Activated CD4-positive, alpha-beta memory T cell treated with anti-CD3 and anti-CD28 coated beads for 36 hours (primary cell): ENCODE data around the gene LIPI. TPM values are rescaled to one million over a fixed set of nuclear protein-coding genes. Genes with fewer than 3 reads are reported as not detected.
"Not testable (repeated sequence)": the region's sequence is repeated elsewhere in the genome, so short reads cannot be mapped to it uniquely, and the experiment has no call there.

ENCODE experiments used
- CTCF ChIA-PET: fragments of 350-600 bp; sonication (Branson Sonifier 250); formaldehyde crosslinking; loops from one replicate; lab custom pipeline; 2021; ENCODE audit warnings: antibody characterized with exemption, inconsistent platforms; lab: Charles Lee
- POLR2A ChIA-PET: fragments of 350-600 bp; sonication (Branson Sonifier 250); formaldehyde crosslinking; loops from one replicate; lab custom pipeline; 2021; ENCODE audit warnings: antibody characterized with exemption; lab: Charles Lee
- DNase-seq: peaks from one replicate; pipeline ENCODE4 v3.0.0-alpha.2; 2020
- H3K27ac Mint-ChIP-seq: one replicate; pipeline ENCODE4 v1.8.0; 2021; ENCODE audit warnings: mixed read lengths
- H3K27me3 Mint-ChIP-seq: one replicate; pipeline ENCODE4 v1.8.0; 2021; ENCODE audit warnings: mixed read lengths
- H3K36me3 Mint-ChIP-seq: one replicate; pipeline ENCODE4 v1.8.0; 2021; ENCODE audit warnings: mixed read lengths
- H3K4me1 Mint-ChIP-seq: one replicate; pipeline ENCODE4 v1.8.0; 2021; ENCODE audit warnings: low read depth, mixed read lengths
- H3K4me3 Mint-ChIP-seq: one replicate; pipeline ENCODE4 v1.8.0; 2021; ENCODE audit warnings: mild to moderate bottlenecking, mixed read lengths
- H3K9me3 Mint-ChIP-seq: one replicate; pipeline ENCODE4 v1.8.0; 2021; ENCODE audit warnings: mixed read lengths
- intact Hi-C: fragments of 100-400 bp; cut with micrococcal nuclease; formaldehyde crosslinking; loops from one replicate; pipeline ENCODE4 v1.15.1; 2023
- total RNA-seq, 2 experiments: library from RNA; stranded (reverse); gene quantifications; one replicate each; pipeline ENCODE4 v1.2.3, GENCODE V29; 2021

Gene LIPI
- total RNA-seq, 2 experiments from 2014 or later: not detected

DNA sequence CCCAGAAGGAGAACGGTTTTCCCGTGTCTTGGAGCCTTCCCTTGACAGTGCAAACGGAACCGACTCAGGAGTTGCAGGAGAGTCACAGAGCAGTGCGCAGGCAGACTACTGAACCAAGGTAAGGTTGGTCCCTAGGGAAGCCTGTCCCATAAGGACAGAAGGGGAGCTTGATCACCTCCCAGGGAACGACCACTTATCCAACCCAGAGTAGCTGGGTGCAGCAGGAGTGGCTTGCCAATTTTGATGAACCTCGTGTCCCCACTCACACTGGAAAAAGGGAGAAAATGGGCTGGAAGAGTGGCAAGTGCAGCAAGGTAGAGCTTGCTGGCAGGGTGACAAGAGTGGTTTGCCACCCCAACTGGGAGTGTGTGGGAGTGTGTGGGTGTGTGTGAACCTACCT, 95.1 kb downstream of the LIPI start:
- Mint-ChIP-seq H3K4me3 (no peak overlapping the region), H3K4me1 (peaks cover 13% of the 10 kb centered on the region), H3K36me3 (no peaks in the 10 kb centered on the region), H3K9me3 (no peaks in the 10 kb centered on the region), H3K27me3 (no peaks in the 10 kb centered on the region), H3K27ac (no peak overlapping the region)
- DNase-seq: no peak
- CTCF ChIA-PET: no interaction called here
- POLR2A ChIA-PET: no interaction called here
- intact Hi-C loops: no loop called here

DNA sequence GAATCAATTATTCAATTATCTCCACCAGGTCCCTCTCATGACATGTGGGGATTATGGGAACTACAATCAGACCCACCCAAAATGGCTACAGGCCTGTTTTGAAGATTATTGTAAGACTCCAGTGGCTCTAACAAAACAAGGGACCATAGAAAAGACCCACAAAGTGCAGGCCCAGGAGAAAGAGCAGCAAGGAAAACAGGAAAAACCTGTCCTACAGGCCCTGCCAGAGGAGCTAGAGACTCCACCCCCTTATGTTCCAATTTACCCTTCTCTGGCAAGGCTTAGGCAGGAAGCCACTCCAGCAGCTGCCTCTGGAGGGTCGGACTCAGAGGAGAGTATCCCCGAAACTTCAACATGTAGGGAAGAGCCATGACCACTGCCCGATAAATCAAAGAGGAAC, 96.5 kb downstream of the LIPI start:
- Mint-ChIP-seq H3K27ac (no peak overlapping the region), H3K9me3 (no peaks in the 10 kb centered on the region), H3K4me3 (no peak overlapping the region), H3K36me3 (no peaks in the 10 kb centered on the region), H3K4me1 (peaks cover 6% of the 10 kb centered on the region), H3K27me3 (no peaks in the 10 kb centered on the region)
- intact Hi-C loops: no loop called here
- no peak for DNase-seq
- ChIA-PET CTCF (no interaction called here), POLR2A (no interaction called here)

DNA sequence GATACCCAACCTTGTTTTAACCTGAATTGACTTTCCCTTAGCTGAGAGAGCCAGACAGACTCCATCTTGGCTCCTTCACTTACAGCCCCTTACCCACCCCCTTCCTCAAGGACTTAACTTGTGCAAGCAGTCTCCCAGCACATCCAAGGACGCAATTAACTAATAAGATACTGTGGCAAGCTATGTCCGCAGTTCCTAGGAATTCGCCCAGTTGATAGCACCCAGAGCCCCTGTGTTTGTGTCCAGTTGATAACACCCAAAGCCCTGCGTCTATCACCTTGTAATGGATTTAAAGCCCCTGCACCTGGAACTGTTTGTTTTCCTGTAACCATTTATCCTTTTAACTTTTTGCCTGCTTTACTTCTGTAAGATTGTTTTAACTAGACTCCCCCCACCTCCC, 106.2 kb downstream of the LIPI start:
- intact Hi-C loops, H3K9me3 Mint-ChIP-seq, POLR2A ChIA-PET, H3K36me3 Mint-ChIP-seq, H3K4me3 Mint-ChIP-seq, H3K27me3 Mint-ChIP-seq, H3K4me1 Mint-ChIP-seq, H3K27ac Mint-ChIP-seq, DNase-seq: not testable (repeated sequence)
- CTCF ChIA-PET: interaction anchor here (2.0 kb wide), 1 partner anchor 15 kb away, joined by 4 read pairs; no protein-coding TSS in a partner anchor

DNA sequence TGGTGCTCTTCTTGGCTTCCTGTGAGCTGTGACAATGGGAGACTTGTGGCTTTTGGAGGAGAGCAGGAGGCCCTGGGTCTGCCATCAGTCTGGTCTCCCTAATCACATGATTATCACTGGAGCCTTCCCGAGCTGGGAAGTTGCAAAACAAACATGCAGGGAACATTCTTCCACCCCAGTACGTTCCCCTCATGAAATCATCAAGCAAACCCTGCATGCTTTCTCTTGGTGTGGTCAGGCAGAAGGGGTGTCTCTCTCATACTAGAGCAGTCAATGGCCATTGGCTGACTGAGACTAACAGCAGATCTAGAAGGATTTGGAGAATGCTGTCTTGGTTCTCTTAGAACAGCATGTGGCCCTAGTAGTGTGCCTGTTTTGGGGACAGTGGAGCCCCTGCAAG, 111.2 kb downstream of the LIPI start:
- peaks cover 8% of the 10 kb centered on the region for H3K36me3 Mint-ChIP-seq
- peaks cover 3% of the 10 kb centered on the region for H3K9me3 Mint-ChIP-seq
- no peak for DNase-seq
- CTCF ChIA-PET: no interaction called here
- intact Hi-C loops: no loop called here
- H3K27me3 Mint-ChIP-seq: no peaks in the 10 kb centered on the region
- POLR2A ChIA-PET: no interaction called here
- H3K4me1 Mint-ChIP-seq: peaks cover 2% of the 10 kb centered on the region
- H3K4me3 Mint-ChIP-seq: no peak overlapping the region
- no peak overlapping the region for H3K27ac Mint-ChIP-seq

DNA sequence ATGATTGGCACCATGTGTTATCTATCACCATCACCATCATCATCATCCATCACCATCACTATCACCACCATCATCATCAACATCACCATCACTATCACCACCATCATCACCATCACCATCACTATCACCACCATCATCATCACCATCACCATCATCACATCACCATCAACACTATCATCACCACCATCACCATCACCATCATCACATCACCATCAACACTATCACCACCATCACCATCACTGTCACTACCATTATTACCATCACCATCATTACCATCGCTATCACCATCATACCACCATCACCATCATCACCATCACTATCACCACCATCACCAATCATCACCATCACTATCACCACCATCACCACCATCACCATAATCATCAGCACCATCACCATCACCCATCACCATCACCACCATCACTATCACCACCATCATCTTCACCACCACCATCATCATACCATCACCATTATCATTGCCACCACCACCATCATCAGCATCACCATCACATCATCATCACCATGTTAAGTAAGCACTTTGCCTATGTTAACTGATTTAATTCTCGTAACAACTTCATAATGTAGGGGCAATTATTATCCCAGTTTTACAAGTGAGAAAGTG, 112.8 kb downstream of the LIPI start:
- Mint-ChIP-seq H3K4me1 (peaks cover 2% of the 10 kb centered on the region), H3K27ac (no peak overlapping the region), H3K27me3 (no peaks in the 10 kb centered on the region), H3K36me3 (peaks cover 8% of the 10 kb centered on the region), H3K4me3 (no peak overlapping the region), H3K9me3 (peaks cover 3% of the 10 kb centered on the region)
- ChIA-PET CTCF (no interaction called here), POLR2A (no interaction called here)
- intact Hi-C loops: no loop called here
- DNase-seq: no peak

DNA sequence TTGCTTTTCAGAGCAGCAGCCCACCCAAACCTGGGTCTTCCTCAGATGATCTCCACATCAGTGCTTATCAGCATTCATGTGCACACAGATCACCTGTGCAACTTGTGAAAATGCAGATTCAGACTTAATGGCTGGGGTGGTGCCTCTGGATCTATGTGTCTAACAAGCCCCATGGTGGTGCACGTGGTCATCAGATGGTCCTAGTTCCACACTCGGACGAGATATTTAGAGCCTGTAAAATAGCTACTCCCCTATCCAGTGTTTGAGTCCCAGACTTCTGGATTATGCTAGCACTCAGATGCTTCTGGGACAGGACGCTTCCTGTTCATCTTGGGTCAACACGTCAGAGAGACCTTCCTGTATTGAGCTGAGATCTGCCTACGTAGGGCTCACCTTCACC, 114.2 kb downstream of the LIPI start:
- Mint-ChIP-seq H3K4me3 (no peak overlapping the region), H3K9me3 (peaks cover 3% of the 10 kb centered on the region), H3K27ac (no peak overlapping the region), H3K27me3 (no peaks in the 10 kb centered on the region), H3K4me1 (no peaks in the 10 kb centered on the region), H3K36me3 (peaks cover 13% of the 10 kb centered on the region)
- DNase-seq: no peak
- ChIA-PET CTCF (no interaction called here), POLR2A (no interaction called here)
- intact Hi-C loops: no loop called here

DNA sequence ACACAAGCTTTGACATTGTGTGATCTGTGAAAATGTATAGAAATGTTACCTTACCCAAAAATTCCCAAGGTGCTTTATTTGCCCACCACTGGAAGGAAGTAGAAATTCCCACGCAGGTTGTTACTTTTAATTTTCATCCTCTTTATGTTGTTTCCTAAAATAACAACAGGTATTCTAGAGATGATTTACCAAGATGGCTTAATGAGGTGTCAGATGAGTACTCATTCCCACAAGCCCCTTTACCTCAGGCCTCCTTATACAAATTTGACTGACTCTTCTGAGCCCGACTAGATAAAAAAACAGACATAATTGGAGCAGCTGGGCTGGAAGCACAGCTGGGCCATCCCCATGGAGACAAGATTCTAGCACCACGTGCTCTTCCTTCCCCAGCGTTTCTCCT, 114.6 kb downstream of the LIPI start:
- Mint-ChIP-seq H3K4me3 (no peak overlapping the region), H3K27me3 (no peaks in the 10 kb centered on the region), H3K27ac (no peak overlapping the region), H3K36me3 (peaks cover 13% of the 10 kb centered on the region), H3K9me3 (peaks cover 3% of the 10 kb centered on the region), H3K4me1 (no peaks in the 10 kb centered on the region)
- DNase-seq: no peak
- CTCF ChIA-PET: no interaction called here
- POLR2A ChIA-PET: no interaction called here
- intact Hi-C loops: no loop called here

DNA sequence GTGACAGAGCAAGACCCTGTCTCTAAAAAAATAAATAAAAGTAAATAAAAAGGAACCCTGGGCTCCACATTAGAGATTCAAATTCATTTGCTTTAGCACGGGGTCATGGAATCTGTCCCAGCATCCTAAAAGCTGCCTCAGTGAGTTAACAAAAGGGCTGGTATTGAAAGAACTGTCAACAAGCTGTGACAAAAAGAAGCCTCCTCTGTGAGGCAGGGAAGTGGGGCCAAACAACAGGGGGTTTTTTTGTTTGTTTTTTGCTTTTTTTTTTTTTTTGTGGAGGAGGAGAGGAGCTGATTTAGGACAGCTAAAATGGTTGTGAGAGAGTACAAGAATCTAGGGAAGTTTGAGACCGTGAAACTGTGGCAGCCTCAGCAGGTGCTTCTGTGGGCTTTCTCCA, 115.7 kb downstream of the LIPI start:
- DNase-seq: no peak
- Mint-ChIP-seq H3K4me3 (no peak overlapping the region), H3K27ac (no peak overlapping the region), H3K27me3 (no peaks in the 10 kb centered on the region), H3K36me3 (peaks cover 13% of the 10 kb centered on the region), H3K9me3 (peaks cover 3% of the 10 kb centered on the region), H3K4me1 (no peaks in the 10 kb centered on the region)
- intact Hi-C loops: no loop called here
- CTCF ChIA-PET: no interaction called here
- POLR2A ChIA-PET: no interaction called here

DNA sequence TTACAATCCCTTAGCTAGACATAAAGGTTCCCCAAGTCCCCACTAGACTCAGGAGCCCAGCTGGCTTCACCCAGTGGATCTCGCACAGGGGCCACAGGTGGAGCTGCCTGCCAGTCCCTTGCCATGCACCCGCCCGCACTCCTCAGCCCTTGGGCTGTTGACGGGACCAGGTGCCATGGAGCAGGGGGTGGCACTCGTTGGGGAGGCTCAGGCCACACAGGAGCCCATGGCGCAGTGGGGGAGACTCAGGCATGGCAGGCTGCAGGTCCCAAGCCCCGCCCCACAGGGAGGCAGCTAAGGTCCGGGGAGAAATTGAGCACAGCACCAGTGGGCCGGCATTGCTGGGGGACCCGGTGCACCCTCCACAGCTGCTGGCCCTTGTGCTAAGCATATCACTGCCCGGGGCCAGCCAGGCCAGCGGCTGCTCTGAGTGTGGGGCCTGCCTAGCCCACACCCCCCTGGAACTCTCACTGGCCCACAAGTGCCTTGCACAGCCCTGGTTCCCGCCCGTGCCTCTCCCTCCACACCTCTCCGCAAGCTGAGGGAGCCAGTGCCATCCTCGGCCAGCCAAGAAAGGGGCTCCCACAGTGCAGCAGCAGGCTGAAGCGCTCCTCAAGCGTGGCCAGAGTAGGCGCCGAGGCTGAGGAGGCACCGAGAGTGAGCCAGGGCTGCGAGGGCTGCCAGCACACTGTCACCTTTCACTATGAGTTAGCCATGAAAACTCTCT, 117.8 kb downstream of the LIPI start:
- POLR2A ChIA-PET: no interaction called here
- intact Hi-C loops: no loop called here
- CTCF ChIA-PET: no interaction called here
- H3K4me3 Mint-ChIP-seq: no peak overlapping the region
- H3K9me3 Mint-ChIP-seq: peaks cover 3% of the 10 kb centered on the region
- DNase-seq: no peak
- no peaks in the 10 kb centered on the region for H3K27me3 Mint-ChIP-seq
- peaks cover 7% of the 10 kb centered on the region for H3K36me3 Mint-ChIP-seq
- H3K4me1 Mint-ChIP-seq: peaks cover 5% of the 10 kb centered on the region
- no peak overlapping the region for H3K27ac Mint-ChIP-seq

DNA sequence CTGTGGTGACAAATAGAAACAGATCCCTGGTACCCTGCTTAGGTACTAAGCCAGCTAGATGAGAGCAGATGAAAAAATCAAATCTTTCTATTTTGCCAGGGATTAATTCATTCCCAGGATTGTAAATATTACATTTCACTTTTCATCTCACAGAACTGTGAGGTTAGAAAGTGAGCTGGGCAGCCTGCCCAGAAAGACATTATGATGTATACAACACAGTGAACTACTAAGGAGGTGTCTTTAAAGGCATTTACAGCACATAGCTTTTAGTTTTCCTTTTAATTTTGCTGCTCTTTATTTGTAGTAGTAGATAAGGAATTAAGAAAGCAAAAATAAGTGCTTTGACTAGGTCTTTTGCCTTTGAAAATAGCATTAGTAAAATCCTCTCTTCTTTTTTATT, 120.6 kb downstream of the LIPI start:
- Mint-ChIP-seq H3K4me1 (peaks cover 15% of the 10 kb centered on the region), H3K27ac (peak overlapping the region; percentile 3)
- H3K9me3 Mint-ChIP-seq, H3K4me3 Mint-ChIP-seq, DNase-seq, intact Hi-C loops, CTCF ChIA-PET, H3K27me3 Mint-ChIP-seq, POLR2A ChIA-PET, H3K36me3 Mint-ChIP-seq: not testable (repeated sequence)

DNA sequence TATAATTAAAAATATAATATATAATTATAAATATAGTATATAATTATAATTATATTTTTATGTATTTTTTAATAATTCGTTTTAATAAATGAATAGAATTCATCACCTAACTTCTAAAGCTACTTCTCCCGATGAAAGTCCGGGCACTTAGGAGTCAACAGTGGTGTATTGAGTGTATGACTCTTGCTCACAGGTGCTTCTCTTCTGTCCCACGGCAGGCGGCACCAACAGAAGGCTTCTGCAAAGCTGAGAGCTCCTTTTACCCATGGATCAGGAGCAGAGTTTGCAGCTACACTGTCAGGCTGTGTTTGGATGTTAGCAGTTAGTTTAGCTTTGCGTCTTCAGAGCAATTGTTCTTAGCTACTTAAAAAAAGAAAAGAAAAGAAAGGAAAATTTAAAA, 122.4 kb downstream of the LIPI start:
- intact Hi-C loops: no loop called here
- Mint-ChIP-seq H3K4me3 (no peak overlapping the region), H3K27me3 (no peaks in the 10 kb centered on the region), H3K9me3 (peaks cover 6% of the 10 kb centered on the region), H3K36me3 (peaks cover 4% of the 10 kb centered on the region), H3K27ac (no peak overlapping the region), H3K4me1 (peaks cover 15% of the 10 kb centered on the region)
- no peak for DNase-seq
- POLR2A ChIA-PET: no interaction called here
- CTCF ChIA-PET: no interaction called here

DNA sequence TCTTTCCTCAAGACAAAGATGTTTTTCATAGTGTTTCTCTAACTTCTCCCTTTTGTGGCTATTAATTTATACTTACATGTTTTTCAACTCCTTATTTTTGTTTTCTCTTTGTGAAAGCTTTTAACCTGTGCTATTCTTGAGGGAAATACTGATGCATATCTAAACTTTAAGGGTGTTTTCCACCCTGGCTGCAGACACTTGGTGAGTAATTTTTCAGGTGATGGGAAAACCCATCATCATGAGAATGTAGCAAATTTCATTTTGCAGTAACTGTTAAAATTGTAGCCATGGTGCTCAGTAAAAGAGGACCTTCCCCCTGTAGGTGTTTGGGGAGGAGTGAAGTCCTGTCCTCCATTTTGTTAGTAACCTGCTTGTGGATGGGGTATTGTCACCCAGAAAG, 124.2 kb downstream of the LIPI start:
- peak overlapping the region; percentile 28 for H3K27ac Mint-ChIP-seq
- intact Hi-C loops: loop anchor here (1.0 kb wide), 1 partner anchor 59 kb away; no protein-coding TSS in a partner anchor
- H3K4me1 Mint-ChIP-seq: peaks cover 15% of the 10 kb centered on the region
- ChIA-PET POLR2A (no interaction called here), CTCF (no interaction called here)
- H3K4me3 Mint-ChIP-seq: no peak overlapping the region
- DNase-seq: peak; percentile 16
- peaks cover 2% of the 10 kb centered on the region for H3K36me3 Mint-ChIP-seq
- H3K9me3 Mint-ChIP-seq: peaks cover 10% of the 10 kb centered on the region
- H3K27me3 Mint-ChIP-seq: no peaks in the 10 kb centered on the region

DNA sequence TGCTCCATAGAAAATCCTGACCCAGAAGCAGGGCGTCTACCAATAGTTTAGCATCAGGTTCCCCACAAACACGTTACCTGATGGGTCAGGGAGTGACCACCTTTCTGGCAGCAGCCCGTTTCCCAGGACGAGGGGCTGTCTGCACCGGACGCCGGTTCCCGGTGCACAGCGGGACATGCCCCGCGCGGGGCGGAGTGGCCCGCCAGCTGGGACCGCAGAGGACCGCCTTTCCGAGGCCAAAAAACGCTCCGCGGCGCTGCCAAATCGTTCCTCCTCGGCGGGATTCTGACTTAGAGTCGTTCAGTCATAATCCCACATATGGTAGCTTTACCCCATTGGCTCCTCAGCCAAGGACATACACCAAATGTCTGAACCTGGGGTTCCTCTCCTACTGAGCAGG, 126.1 kb downstream of the LIPI start:
- no peak for DNase-seq
- POLR2A ChIA-PET: no interaction called here
- Mint-ChIP-seq H3K27me3 (no peaks in the 10 kb centered on the region), H3K9me3 (peaks cover 10% of the 10 kb centered on the region), H3K36me3 (peaks cover 2% of the 10 kb centered on the region), H3K4me1 (peaks cover 13% of the 10 kb centered on the region), H3K27ac (no peak overlapping the region), H3K4me3 (no peak overlapping the region)
- intact Hi-C loops: no loop called here
- CTCF ChIA-PET: no interaction called here
